H1 (cell line): ENCODE data around the gene ROR1. TPM values are rescaled to one million over a fixed set of nuclear protein-coding genes. Genes with fewer than 3 reads are reported as not detected.
A peak's percentile ranks its signal among the peaks of the same experiment; 100 is the strongest.

Source experiments
- CTCF ChIA-PET: fragments of 300-600 bp; sonication (Branson Sonifier 250); formaldehyde crosslinking; loops from one replicate; lab custom pipeline; 2021; ENCODE audit not compliant: partially characterized antibody; lab: Charles Lee
- POLR2A ChIA-PET: fragments of 300-600 bp; sonication (Branson Sonifier 250); formaldehyde crosslinking; loops from one replicate; lab custom pipeline; 2021; ENCODE audit warnings: inconsistent platforms; ENCODE audit not compliant: partially characterized antibody; lab: Charles Lee
- DNase-seq, 2 experiments: peaks; one replicate each; pipeline versions ENCODE4 v3.0.0 to v3.0.0-alpha.2; 2010 to 2022; ENCODE audit warnings: low spot score in 2 of 2, low read depth in 1 of 2, mixed read lengths in 1 of 2
- FAIRE-seq: peaks from 2 replicates; lab custom pipeline; 2011; peaks lifted over from hg19 to GRCh38; lab: Jason Lieb, UNC
- H2AFZ ChIP-seq: 2 replicates; pipeline ENCODE4 v1.8.1; 2012; ENCODE audit warnings: low read length, inconsistent platforms
- H2AK5ac ChIP-seq: 2 replicates; pipeline ENCODE4 v1.6.1; 2013; ENCODE audit warnings: low read depth, low read length
- H2BK120ac ChIP-seq: replicated peaks from 2 replicates; pipeline ENCODE3; 2013; ENCODE audit warnings: low read depth, low read length, inconsistent platforms
- H2BK12ac ChIP-seq: 2 replicates; pipeline ENCODE4 v1.6.1; 2013; ENCODE audit warnings: low read depth, low read length
- H2BK15ac ChIP-seq: 2 replicates; pipeline ENCODE4 v1.6.1; 2013; ENCODE audit warnings: low read length
- H2BK20ac ChIP-seq: 2 replicates; pipeline ENCODE4 v1.6.1; 2013; ENCODE audit warnings: low read length
- H2BK5ac ChIP-seq: 2 replicates; pipeline ENCODE4 v1.6.1; 2013; ENCODE audit warnings: low read depth, low read length
- H3K14ac ChIP-seq: 2 replicates; pipeline ENCODE4 v1.6.1; 2013; ENCODE audit warnings: inconsistent platforms; ENCODE audit not compliant: insufficient read length
- H3K18ac ChIP-seq: 2 replicates; pipeline ENCODE4 v1.6.1; 2013; ENCODE audit warnings: low read length; ENCODE audit errors: extremely low read depth
- H3K23ac ChIP-seq: 2 replicates; pipeline ENCODE4 v1.6.1; 2013; ENCODE audit warnings: inconsistent platforms; ENCODE audit not compliant: insufficient read length
- H3K23me2 ChIP-seq: 2 replicates; pipeline ENCODE4 v1.6.1; 2013; ENCODE audit warnings: low read depth, low read length
- H3K27ac ChIP-seq: 2 replicates; pipeline ENCODE4 v1.6.1; 2011; ENCODE audit warnings: low read depth, low read length, inconsistent platforms
- H3K27me3 ChIP-seq, 4 experiments: replicated peaks in 1 of 4; 1 replicate in 1 of 4; 2 replicates in 3 of 4; pipeline versions ENCODE4 v1.6.1 to v1.8.1; 2011 to 2013; ENCODE audit warnings: low read length in 3 of 4, mild to moderate bottlenecking in 3 of 4, inconsistent platforms in 2 of 4, mixed read lengths in 2 of 4, moderate library complexity in 1 of 4; ENCODE audit not compliant: control insufficient read depth in 3 of 4, insufficient read depth in 3 of 4; ENCODE audit errors: extremely low read depth in 1 of 4
- H3K36me3 ChIP-seq, 4 experiments: 2 replicates each; pipeline versions ENCODE4 v1.6.1 to v1.8.1; 2011 to 2013; ENCODE audit warnings: mild to moderate bottlenecking in 4 of 4, low read length in 3 of 4, moderate library complexity in 2 of 4, control low read depth in 1 of 4, inconsistent platforms in 1 of 4; ENCODE audit not compliant: insufficient read depth in 4 of 4, control insufficient read depth in 2 of 4
- H3K4ac ChIP-seq: replicated peaks from 2 replicates; pipeline ENCODE3; 2013; ENCODE audit warnings: low read length, low read depth, mixed read lengths, inconsistent platforms; ENCODE audit not compliant: insufficient read length
- H3K4me1 ChIP-seq, 4 experiments: replicated peaks in 1 of 4; 1 replicate in 1 of 4; 2 replicates in 3 of 4; pipeline versions ENCODE4 v1.6.1 to v1.8.1; 2011 to 2013; ENCODE audit warnings: low read length in 3 of 4, inconsistent platforms in 2 of 4, mixed read lengths in 1 of 4; ENCODE audit not compliant: insufficient read depth in 4 of 4, control insufficient read depth in 3 of 4
- H3K4me2 ChIP-seq, 2 experiments: 2 replicates each; pipeline versions ENCODE4 v1.6.1 to v1.8.1; 2011 to 2013; ENCODE audit warnings: low read depth in 2 of 2, low read length in 2 of 2, control low read depth in 1 of 2, inconsistent platforms in 1 of 2, mild to moderate bottlenecking in 1 of 2; ENCODE audit not compliant: insufficient read depth in 1 of 2
- H3K4me3 ChIP-seq, 4 experiments: fragments of 200-600, 300-600 bp in 1 of 4; sonication (generic), shearing (Covaris generic), sonication (Bioruptor Twin) in 1 of 4; 2 replicates each; pipeline versions ENCODE4 v1.5.1 to v1.8.1; 2011 to 2016; ENCODE audit warnings: low read length in 4 of 4, low read depth in 3 of 4, control low read depth in 2 of 4, inconsistent platforms in 2 of 4, mild to moderate bottlenecking in 2 of 4, mixed read lengths in 1 of 4, moderate library complexity in 1 of 4; ENCODE audit not compliant: insufficient read depth in 2 of 4; ENCODE audit errors: extremely low read depth in 1 of 4
- H3K56ac ChIP-seq: replicated peaks from 2 replicates; pipeline ENCODE3; 2013; ENCODE audit warnings: low read depth, mild to moderate bottlenecking, mixed read lengths, low read length, inconsistent platforms; ENCODE audit not compliant: insufficient read length
- H3K79me1 ChIP-seq: 2 replicates; pipeline ENCODE4 v1.6.1; 2013; ENCODE audit warnings: low read depth, low read length, control low read depth
- H3K79me2 ChIP-seq, 2 experiments: 2 replicates each; pipeline versions ENCODE4 v1.6.1 to v1.8.1; 2012 to 2013; ENCODE audit warnings: low read length in 2 of 2, mild to moderate bottlenecking in 2 of 2, inconsistent platforms in 1 of 2; ENCODE audit not compliant: insufficient read depth in 2 of 2, control insufficient read depth in 1 of 2
- H3K9ac ChIP-seq, 4 experiments: replicated peaks in 1 of 4; 1 replicate in 1 of 4; 2 replicates in 3 of 4; pipeline versions ENCODE4 v1.6.1 to v1.8.1; 2011 to 2013; ENCODE audit warnings: low read depth in 3 of 4, low read length in 3 of 4, control low read depth in 2 of 4, mild to moderate bottlenecking in 2 of 4, moderate library complexity in 2 of 4, inconsistent platforms in 1 of 4; ENCODE audit errors: extremely low read depth in 1 of 4
- H3K9me3 ChIP-seq, 2 experiments: 2 replicates each; pipeline versions ENCODE4 v1.6.1 to v1.8.1; 2012 to 2013; ENCODE audit warnings: mild to moderate bottlenecking in 2 of 2, moderate library complexity in 2 of 2, control low read depth in 1 of 2, inconsistent platforms in 1 of 2, low read depth in 1 of 2, low read length in 1 of 2, mixed read lengths in 1 of 2; ENCODE audit not compliant: insufficient read depth in 2 of 2
- H4K20me1 ChIP-seq, 2 experiments: replicated peaks in 1 of 2; 2 replicates each; pipeline versions ENCODE3 to v1.8.1; 2011 to 2013; ENCODE audit warnings: inconsistent platforms in 2 of 2, low read length in 2 of 2, mild to moderate bottlenecking in 1 of 2; ENCODE audit not compliant: insufficient read depth in 2 of 2, control insufficient read depth in 1 of 2
- H4K5ac ChIP-seq: 2 replicates; pipeline ENCODE4 v1.6.1; 2013; ENCODE audit warnings: low read length, low read depth, mixed read lengths, inconsistent platforms; ENCODE audit not compliant: insufficient read length
- H4K8ac ChIP-seq: 2 replicates; pipeline ENCODE4 v1.8.0; 2013; ENCODE audit warnings: mild to moderate bottlenecking, moderate library complexity, low read length, inconsistent platforms; ENCODE audit not compliant: insufficient read depth; ENCODE audit errors: extremely low read depth
- H4K91ac ChIP-seq: replicated peaks from 2 replicates; pipeline ENCODE3; 2013; ENCODE audit warnings: low read length, mixed read lengths, inconsistent platforms; ENCODE audit not compliant: insufficient read length
- BCL11A ChIP-seq, 2 experiments: IDR thresholded peaks; one replicate each; pipeline ENCODE4 v1.6.1; 2011; ENCODE audit warnings: low read depth in 2 of 2, low read length in 2 of 2, mild to moderate bottlenecking in 2 of 2
- CTBP2 ChIP-seq: IDR thresholded peaks from 2 replicates; pipeline ENCODE4 v1.7.0; 2011; ENCODE audit warnings: borderline replicate concordance, mild to moderate bottlenecking, moderate library complexity, mixed read lengths, low read length; ENCODE audit not compliant: insufficient read depth, insufficient read length
- E2F6 ChIP-seq: IDR thresholded peaks from 2 replicates; pipeline ENCODE4 v1.6.1; 2012; ENCODE audit warnings: inconsistent platforms
- EP300 ChIP-seq, 2 experiments: IDR thresholded peaks; 1 replicate in 1 of 2; 2 replicates in 1 of 2; pipeline ENCODE4 v1.6.1; 2011 to 2012; ENCODE audit warnings: low read depth in 2 of 2, low read length in 2 of 2, mild to moderate bottlenecking in 2 of 2, borderline replicate concordance in 1 of 2, inconsistent platforms in 1 of 2, moderate library complexity in 1 of 2
- HDAC2 ChIP-seq, 2 experiments: fragments of 300-600 bp in 1 of 2; sonication (generic) in 1 of 2; IDR thresholded peaks; 2 replicates each; pipeline ENCODE4 v1.6.1; 2011 to 2012; ENCODE audit warnings: low read depth in 2 of 2, low read length in 2 of 2, mild to moderate bottlenecking in 2 of 2, moderate library complexity in 2 of 2, borderline replicate concordance in 1 of 2, inconsistent platforms in 1 of 2
- MAX ChIP-seq: IDR thresholded peaks from 2 replicates; pipeline ENCODE4 v1.6.1; 2012; ENCODE audit warnings: inconsistent platforms
- POLR2A ChIP-seq, 2 experiments: IDR thresholded peaks; 1 replicate in 1 of 2; 2 replicates in 1 of 2; pipeline ENCODE4 v1.6.1; 2011; ENCODE audit warnings: low read depth in 2 of 2, low read length in 2 of 2, mild to moderate bottlenecking in 2 of 2; ENCODE audit errors: control extremely low read depth in 1 of 2
- RAD21 ChIP-seq, 2 experiments: IDR thresholded peaks in 1 of 2; conservative IDR thresholded peaks in 1 of 2; 2 replicates each; pipeline ENCODE4 v1.6.1; 2011; ENCODE audit warnings: low read depth in 2 of 2, low read length in 2 of 2, improper control_type of control experiment in 1 of 2, inconsistent platforms in 1 of 2, mild to moderate bottlenecking in 1 of 2, moderate library complexity in 1 of 2
- WGBS, 2 experiments: shearing (Covaris generic) in 1 of 2; methylation state at CpG; one replicate each; pipeline versions ENCODE4 v1.1.6 to v1.1.7; 2013 to 2015; ENCODE audit warnings: low lambda C conversion rate in 2 of 2, mixed read lengths in 2 of 2, inconsistent platforms in 1 of 2, low coverage in 1 of 2, missing lambda C conversion rate in 1 of 2; ENCODE audit not compliant: insufficient replicate concordance in 2 of 2, insufficient coverage in 1 of 2, insufficient read length in 1 of 2; ENCODE audit errors: extremely low coverage in 1 of 2, missing lambda C conversion rate in 1 of 2; 5-methylcytosine and 5-hydroxymethylcytosine counted together
- polyA plus RNA-seq, 7 experiments: library from polyadenylated mRNA; depleted of rRNA in 3 of 7; stranded (reverse) in 5 of 7; unstranded in 2 of 7; fragments of >200 nt in 5 of 7; fragments of 200-250 nt in 2 of 7; gene quantifications; 1 replicate in 5 of 7; 2 replicates in 1 of 7; 4 replicates in 1 of 7; pipeline versions ENCODE4 v1.2.1 to v1.2.3, GENCODE V29; 2011 to 2013; ENCODE audit warnings: missing spikeins in 2 of 7, mixed read lengths in 2 of 7
- total RNA-seq: library from RNA; stranded (reverse); fragmentation: NEBNext Ultra II Directional; extraction: Animal tissue kit (Norgen Biotek cat#: 25700); gene quantifications from 2 replicates; pipeline ENCODE4 v1.2.1, GENCODE V29; 2021

Gene ROR1
- total and polyA plus RNA-seq, 2 of the 8 experiments (the other 6 are each of a cell fraction or from before 2014, with no cell fraction given): 33.6 to 73.6 TPM

GRCh38 chr1:63775418-63776127 is 1.8 kb downstream of the ROR1 start:
- H4K5ac ChIP-seq: peak overlapping the region; percentile 84
- H2AK5ac ChIP-seq: no peak overlapping the region
- H3K27ac ChIP-seq: peak overlapping the region; percentile 76
- no peaks in the 10 kb centered on the region for H3K9me3 ChIP-seq
- H3K4ac ChIP-seq: no peak overlapping the region
- peak; percentile 90 for FAIRE-seq
- H3K36me3 ChIP-seq: no peaks in the 10 kb centered on the region; a peak in 1 of 8 replicates
- ChIA-PET CTCF (interaction anchor here (0.5 to 6.7 kb wide), 7 partner anchors 9 to 481 kb away, joined by 3 to 50 read pairs (median 4); no protein-coding TSS in a partner anchor), POLR2A (interaction anchor here (0.6 to 3.5 kb wide), 11 partner anchors 9 to 146 kb away, joined by 3 to 15 read pairs (median 3); no protein-coding TSS in a partner anchor)
- no peak overlapping the region for H3K23ac ChIP-seq
- no peak overlapping the region for H2AFZ ChIP-seq
- no peaks in the 10 kb centered on the region for H3K27me3 ChIP-seq
- peaks cover 21 to 58% of the 10 kb centered on the region in 2 experiments for H3K79me2 ChIP-seq
- no peak overlapping the region for H2BK15ac ChIP-seq
- H3K4me3 ChIP-seq: peak overlapping the region; percentile 79 to 89 (median 82)
- peak overlapping the region; percentile 84 for H2BK5ac ChIP-seq
- peak overlapping the region; percentile 30 for H2BK120ac ChIP-seq
- peaks cover 23 to 49% (median 30%) of the 10 kb centered on the region in 4 experiments; a peak in 6 of 7 replicates for H3K4me1 ChIP-seq
- no peak overlapping the region for H3K56ac ChIP-seq
- H4K91ac ChIP-seq: no peak overlapping the region
- peak overlapping the region; percentile 64 to 86 for H3K4me2 ChIP-seq
- H3K18ac ChIP-seq: peak overlapping the region; percentile 60; the same call in 1 of the 2 replicates
- no peak overlapping the region for H3K14ac ChIP-seq
- peak overlapping the region; percentile 3 to 39 (median 30); a peak in 6 of 7 replicates for H3K9ac ChIP-seq
- H4K20me1 ChIP-seq: peaks cover 0 to 2% of the 10 kb centered on the region in 2 experiments
- DNase-seq: no peak
- peaks cover 10% of the 10 kb centered on the region for H3K23me2 ChIP-seq
- H4K8ac ChIP-seq: no peak overlapping the region
- WGBS, 2 experiments: 1% methylated on average over 8 of the region's 8 CpGs; no CpG with 5 or more reads in 1 of the 2 experiments
- H3K79me1 ChIP-seq: no peaks in the 10 kb centered on the region
- peak overlapping the region; percentile 41; the same call in 1 of the 2 replicates for H2BK12ac ChIP-seq
- no peak overlapping the region for H2BK20ac ChIP-seq
- TF ChIP-seq HDAC2 (IDR thresholded peaks at IDR 0.05; ENCODE audit: borderline replicate concordance in 1 of 2, low read depth in 2 of 2, low read length in 2 of 2) (0 out of 4 replicates have a peak, but pooled peaks of 1 of the 2 experiments have one; percentile 12), MAX (peak; percentile 71; the same call in 1 of the 2 replicates), RAD21 (IDR thresholded peaks at IDR 0.05 in 1 of 2, conservative IDR thresholded peaks at IDR 0.05 in 1 of 2; ENCODE audit: low read depth in 2 of 2, low read length in 2 of 2) (0 out of 4 replicates have a peak, but pooled peaks of 1 of the 2 experiments have one; percentile 6), CTBP2 (no peak), BCL11A (IDR thresholded peaks at IDR 0.05; ENCODE audit: low read depth in 2 of 2, low read length in 2 of 2) (peak in 1 of 2 experiments; percentile 43), EP300 (IDR thresholded peaks at IDR 0.05; ENCODE audit: borderline replicate concordance in 1 of 2, low read depth in 2 of 2, low read length in 2 of 2) (peak in 1 of 2 experiments; percentile 74; a peak in 1 of 3 replicates), E2F6 (no peak), POLR2A (IDR thresholded peaks at IDR 0.05; ENCODE audit: control extremely low read depth in 1 of 2, low read depth in 2 of 2, low read length in 2 of 2) (peak; percentile 4 to 27; a peak in 2 of 3 replicates)
